WTC11 (cell line): ENCODE results near the gene HIVEP2.

Experiments used
- ARID4B ChIP-seq: sonication (generic); formaldehyde crosslinking; IDR thresholded peaks from 2 replicates; pipeline ENCODE4 v1.8.0; 2023; ENCODE audit warnings: missing genetic modification reagents, mild to moderate bottlenecking, borderline replicate concordance
- ATF3 ChIP-seq: sonication (generic); formaldehyde crosslinking; conservative IDR thresholded peaks from 2 replicates; pipeline ENCODE4 v1.8.1; 2022; ENCODE audit warnings: mild to moderate bottlenecking, missing genetic modification reagents
- CREM ChIP-seq: sonication (generic); formaldehyde crosslinking; IDR thresholded peaks from 2 replicates; pipeline ENCODE4 v1.8.1; 2022; ENCODE audit warnings: mild to moderate bottlenecking, missing genetic modification reagents, moderate library complexity
- CTCF ChIP-seq: fragments of 200-600 bp; IDR thresholded peaks from 2 replicates; pipeline ENCODE4 v1.8.0; 2022; ENCODE audit warnings: antibody characterized with exemption
- E2F1 ChIP-seq: sonication (generic); formaldehyde crosslinking; IDR thresholded peaks from 2 replicates; pipeline ENCODE4 v1.8.0; 2022; ENCODE audit warnings: mild to moderate bottlenecking, missing genetic modification reagents
- E2F4 ChIP-seq: sonication (generic); formaldehyde crosslinking; IDR thresholded peaks from 2 replicates; pipeline ENCODE4 v1.8.1; 2022; ENCODE audit warnings: low read depth, mild to moderate bottlenecking, moderate library complexity, missing genetic modification reagents, borderline replicate concordance
- ELF4 ChIP-seq: sonication (generic); formaldehyde crosslinking; IDR thresholded peaks from 2 replicates; pipeline ENCODE4 v1.8.1; 2022; ENCODE audit warnings: low read depth, mild to moderate bottlenecking, moderate library complexity, missing genetic modification reagents
- IRF1 ChIP-seq: sonication (generic); formaldehyde crosslinking; IDR thresholded peaks from 2 replicates; pipeline ENCODE4 v1.8.0; 2023; ENCODE audit warnings: missing genetic modification reagents
- MAX ChIP-seq: sonication (generic); formaldehyde crosslinking; IDR thresholded peaks from 2 replicates; pipeline ENCODE4 v1.8.0; 2022; ENCODE audit warnings: mild to moderate bottlenecking, missing genetic modification reagents
- NR3C1 ChIP-seq: sonication (generic); formaldehyde crosslinking; conservative IDR thresholded peaks from 2 replicates; pipeline ENCODE4 v1.8.1; 2023; ENCODE audit warnings: low read depth, mild to moderate bottlenecking, missing genetic modification reagents
- PREB ChIP-seq: sonication (generic); formaldehyde crosslinking; IDR thresholded peaks from 2 replicates; pipeline ENCODE4 v1.8.1; 2022; ENCODE audit warnings: mild to moderate bottlenecking, missing genetic modification reagents, moderate library complexity, borderline replicate concordance
- TEAD4 ChIP-seq: sonication (generic); formaldehyde crosslinking; IDR thresholded peaks from 2 replicates; pipeline ENCODE4 v1.8.0; 2022; ENCODE audit warnings: mild to moderate bottlenecking, missing genetic modification reagents
- ZBTB43 ChIP-seq: sonication (generic); formaldehyde crosslinking; IDR thresholded peaks from 2 replicates; pipeline ENCODE4 v1.8.1; 2023; ENCODE audit warnings: mild to moderate bottlenecking, missing genetic modification reagents

GRCh38 chr6:142941018-142941417, 4.0 kb downstream of the HIVEP2 start:
- no peak for TF ChIP-seq IRF1 (CRISPR knock-in tag)
- TF ChIP-seq ZBTB43, result no peak
- no peak for TF ChIP-seq PREB
- no peak for TF ChIP-seq CREM (CRISPR knock-in tag)
- no peak for TF ChIP-seq TEAD4 (CRISPR knock-in tag)
- no peak for TF ChIP-seq E2F1 (CRISPR knock-in tag)
- no peak for TF ChIP-seq MAX
- TF ChIP-seq CTCF, result no peak
- no peak for TF ChIP-seq NR3C1 (CRISPR knock-in tag)
- TF ChIP-seq ATF3 (CRISPR knock-in tag), result no peak
- TF ChIP-seq E2F4 (CRISPR knock-in tag), result no peak
- no peak for TF ChIP-seq ELF4 (CRISPR knock-in tag)
- no peak for TF ChIP-seq ARID4B (CRISPR knock-in tag)
